ENCODE measurements around the gene ZNF276.
"Not testable (repeated sequence)": the region's sequence is repeated elsewhere in the genome, so short reads cannot be mapped to it uniquely, and the experiment has no call there.

The ZNF276 gene, protein sequence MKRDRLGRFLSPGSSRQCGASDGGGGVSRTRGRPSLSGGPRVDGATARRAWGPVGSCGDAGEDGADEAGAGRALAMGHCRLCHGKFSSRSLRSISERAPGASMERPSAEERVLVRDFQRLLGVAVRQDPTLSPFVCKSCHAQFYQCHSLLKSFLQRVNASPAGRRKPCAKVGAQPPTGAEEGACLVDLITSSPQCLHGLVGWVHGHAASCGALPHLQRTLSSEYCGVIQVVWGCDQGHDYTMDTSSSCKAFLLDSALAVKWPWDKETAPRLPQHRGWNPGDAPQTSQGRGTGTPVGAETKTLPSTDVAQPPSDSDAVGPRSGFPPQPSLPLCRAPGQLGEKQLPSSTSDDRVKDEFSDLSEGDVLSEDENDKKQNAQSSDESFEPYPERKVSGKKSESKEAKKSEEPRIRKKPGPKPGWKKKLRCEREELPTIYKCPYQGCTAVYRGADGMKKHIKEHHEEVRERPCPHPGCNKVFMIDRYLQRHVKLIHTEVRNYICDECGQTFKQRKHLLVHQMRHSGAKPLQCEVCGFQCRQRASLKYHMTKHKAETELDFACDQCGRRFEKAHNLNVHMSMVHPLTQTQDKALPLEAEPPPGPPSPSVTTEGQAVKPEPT

GRCh38 chr16:89720813-89721545 is at the start of gene ZNF276, which contains the start of gene VPS9D1:
Gene ZNF276, plus strand, starts transcription at chr16:89721537. Its CDS starts 104 bp downstream, at chr16:89721641.
Gene VPS9D1, minus strand, starts transcription at chr16:89720898. Its CDS starts 37 bp downstream, at chr16:89720861.
- DNase-seq = no peak

DNA sequence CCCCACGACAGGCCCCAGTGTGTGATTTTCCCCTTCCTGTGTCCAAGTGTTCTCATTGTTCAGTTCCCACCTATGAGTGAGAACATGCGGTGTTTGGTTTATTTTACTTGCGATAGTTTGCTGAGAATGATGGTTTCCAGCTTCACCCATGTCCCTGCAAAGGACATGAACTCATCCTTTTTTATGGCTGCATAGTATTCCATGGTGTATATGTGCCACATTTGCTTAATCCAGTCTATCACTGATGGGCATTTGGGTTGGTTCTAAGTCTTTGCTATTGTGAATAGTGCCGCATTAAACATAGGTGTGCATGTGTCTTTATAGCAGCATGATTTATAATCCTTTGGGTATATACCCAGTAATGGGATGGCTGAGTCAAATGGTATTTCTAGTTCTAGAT is 49.8 kb upstream of the ZNF276 start:
- not testable (repeated sequence) for DNase-seq

DNA sequence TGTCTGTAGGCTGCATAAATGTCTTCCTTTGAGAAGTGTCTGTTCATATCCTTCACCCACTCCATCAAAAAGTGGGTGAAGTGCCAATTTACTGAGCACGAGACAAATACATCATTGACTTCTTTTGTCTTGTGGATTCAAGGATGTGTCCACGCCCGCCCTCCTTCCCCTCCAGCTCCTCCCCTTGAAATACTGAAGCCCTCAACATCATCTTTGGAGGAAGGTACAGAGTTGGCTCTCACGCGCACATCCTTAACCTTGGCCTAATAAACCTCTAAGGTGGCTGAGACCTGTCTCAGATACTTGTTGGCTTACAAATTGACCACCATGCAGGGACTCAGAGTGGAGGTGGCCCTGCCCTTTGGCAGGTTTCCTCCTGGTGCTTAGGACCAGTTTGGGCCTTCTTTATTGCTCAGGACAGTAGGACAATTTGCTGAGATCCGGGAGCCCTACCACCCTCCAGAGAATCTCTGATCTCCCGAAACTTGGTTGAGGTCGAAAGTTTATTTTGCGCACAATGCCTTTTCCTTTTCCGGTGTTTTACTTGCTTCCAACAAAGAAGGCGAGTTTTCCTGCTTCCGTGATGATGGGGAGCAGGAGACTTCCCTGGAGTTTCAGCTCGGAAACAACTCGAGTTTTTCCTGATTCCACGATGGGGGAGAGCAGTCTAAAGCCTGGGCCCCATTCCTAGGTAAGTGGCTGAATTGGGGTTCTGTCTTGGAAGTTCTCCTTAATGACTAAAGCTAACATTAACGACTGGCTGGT is 49.0 kb upstream of the ZNF276 start:
- no peak for DNase-seq

DNA sequence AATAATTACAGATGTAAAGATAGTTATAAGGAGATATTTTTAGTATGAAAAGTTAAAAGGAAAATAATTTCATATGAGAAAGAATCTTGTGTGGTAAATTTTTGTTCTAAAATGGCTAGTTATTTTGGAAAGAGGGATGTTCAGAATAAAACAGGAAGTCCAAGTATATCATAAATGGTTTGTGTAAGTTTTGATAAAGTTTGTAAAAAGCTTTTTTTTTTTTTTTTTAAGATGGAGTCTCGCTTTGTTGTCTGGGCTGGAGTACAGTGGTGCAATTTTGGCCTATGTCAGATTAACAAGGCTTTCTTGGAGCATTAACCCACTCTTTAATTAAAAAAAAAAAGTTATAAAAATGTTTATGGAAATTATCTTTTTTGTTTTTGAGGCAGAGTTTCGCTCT is 43.1 kb upstream of the ZNF276 start:
- no peak for DNase-seq

DNA sequence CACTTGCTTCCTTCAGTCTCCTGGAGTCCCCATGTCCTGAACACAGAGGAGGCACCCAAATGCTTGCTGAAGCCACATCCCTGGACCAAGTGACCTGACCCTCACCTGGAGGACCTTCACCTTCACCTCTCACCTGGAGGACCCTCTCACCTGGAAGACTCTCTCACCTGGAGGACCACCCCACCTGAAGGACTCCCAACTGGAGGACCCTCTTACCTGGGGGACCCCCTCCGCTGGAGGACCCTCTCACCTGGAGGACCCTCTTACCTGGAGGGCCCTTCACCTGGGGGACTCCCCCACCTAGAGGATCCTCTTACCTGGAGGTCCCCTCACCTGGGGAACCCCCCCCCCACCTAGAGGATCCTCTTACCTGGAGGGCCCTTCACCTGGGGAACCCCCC is 35.4 kb upstream of the ZNF276 start:
- no peak for DNase-seq

DNA sequence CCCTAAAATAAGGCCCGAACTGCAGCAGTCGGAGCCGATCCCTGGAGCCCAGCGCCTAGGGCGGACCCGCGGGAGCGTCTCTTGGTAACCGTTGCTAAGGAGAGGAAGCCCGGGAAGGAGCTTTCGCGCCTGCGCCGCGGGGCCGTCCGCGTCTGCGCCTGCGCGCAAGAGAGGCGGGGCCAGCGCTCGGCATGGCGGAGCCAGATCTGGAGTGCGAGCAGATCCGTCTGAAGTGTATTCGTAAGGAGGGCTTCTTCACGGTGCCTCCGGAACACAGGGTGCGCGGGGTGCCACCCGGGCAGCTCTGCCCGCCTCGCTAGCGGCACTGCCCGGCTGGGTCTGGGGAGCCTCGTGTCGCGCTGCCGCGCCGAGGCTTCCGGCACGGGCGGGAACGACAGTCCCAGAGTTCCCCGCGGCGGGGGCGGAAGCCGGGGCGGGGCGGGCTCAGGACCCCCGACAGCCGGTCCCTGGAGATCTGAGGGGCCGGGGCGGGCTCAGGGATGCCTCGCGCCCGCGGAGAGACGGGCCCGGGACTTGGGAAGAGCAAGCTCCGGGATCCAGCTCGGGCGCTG is 34.7 kb upstream of the ZNF276 start, which contains the start of gene CDK10:
TSS of gene CDK10 (plus strand) at position 170 of the 572 bp plus-strand sequence. CDS start at position 192, 22 bp downstream.
- no peak for DNase-seq

- DNase-seq = no peak
Measured at GRCh38 chr16:89687092-89687940, 34.0 kb upstream of the ZNF276 start.

- no peak for DNase-seq
Measured at GRCh38 chr16:89688395-89688794, 32.9 kb upstream of the ZNF276 start.

GRCh38 chr16:89689142-89689541 is 32.2 kb upstream of the ZNF276 start:
- no peak for DNase-seq

- not testable (repeated sequence) for DNase-seq
Measured at GRCh38 chr16:89689621-89690020, 31.7 kb upstream of the ZNF276 start.

GRCh38 chr16:89690392-89690901 is 30.9 kb upstream of the ZNF276 start:
- no peak for DNase-seq

GRCh38 chr16:89691231-89691985 is 29.9 kb upstream of the ZNF276 start:
- DNase-seq = no peak

DNA sequence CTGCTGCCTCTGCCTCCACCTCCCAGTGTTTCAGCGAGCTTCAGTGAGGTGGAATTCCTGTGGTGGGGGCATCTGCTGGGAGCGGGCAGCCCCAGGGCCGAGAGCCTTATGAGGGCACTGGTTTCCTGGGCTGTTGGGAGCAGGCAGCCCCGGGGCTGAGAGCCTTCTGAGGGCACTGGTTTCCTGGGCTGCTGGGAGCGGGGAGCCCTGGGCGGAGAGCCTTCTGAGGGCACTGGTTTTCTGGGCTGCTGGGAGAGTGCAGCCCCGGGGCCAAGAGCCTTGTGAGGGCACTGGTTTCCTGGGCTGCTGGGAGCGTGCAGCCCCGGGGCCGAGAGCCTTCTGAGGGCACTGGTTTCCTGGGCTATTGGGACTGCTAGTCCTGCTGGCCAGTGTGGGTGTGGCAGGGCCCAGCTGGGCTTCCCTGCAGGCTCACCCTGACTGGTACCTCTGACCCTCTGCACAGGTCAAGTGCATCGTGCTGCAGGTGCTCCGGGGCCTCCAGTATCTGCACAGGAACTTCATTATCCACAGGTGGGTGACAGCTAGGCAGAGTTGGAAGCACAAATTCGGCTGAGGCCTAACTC is 29.3 kb upstream of the ZNF276 start:
- DNase-seq = no peak

GRCh38 chr16:89693289-89693731 is 28.0 kb upstream of the ZNF276 start:
- no peak for DNase-seq

GRCh38 chr16:89693931-89694783 is 27.2 kb upstream of the ZNF276 start:
- DNase-seq = no peak

GRCh38 chr16:89694784-89695085 is 26.6 kb upstream of the ZNF276 start:
- DNase-seq = not testable (repeated sequence)

GRCh38 chr16:89695086-89695874 is 26.1 kb upstream of the ZNF276 start:
- DNase-seq = no peak

All from SIG-M5 (cell line).